ENCODE results near the gene TUBB4B.
"Not testable (repeated sequence)": the region's sequence is repeated elsewhere in the genome, so short reads cannot be mapped to it uniquely, and the experiment has no call there.

The TUBB4B gene

DNA sequence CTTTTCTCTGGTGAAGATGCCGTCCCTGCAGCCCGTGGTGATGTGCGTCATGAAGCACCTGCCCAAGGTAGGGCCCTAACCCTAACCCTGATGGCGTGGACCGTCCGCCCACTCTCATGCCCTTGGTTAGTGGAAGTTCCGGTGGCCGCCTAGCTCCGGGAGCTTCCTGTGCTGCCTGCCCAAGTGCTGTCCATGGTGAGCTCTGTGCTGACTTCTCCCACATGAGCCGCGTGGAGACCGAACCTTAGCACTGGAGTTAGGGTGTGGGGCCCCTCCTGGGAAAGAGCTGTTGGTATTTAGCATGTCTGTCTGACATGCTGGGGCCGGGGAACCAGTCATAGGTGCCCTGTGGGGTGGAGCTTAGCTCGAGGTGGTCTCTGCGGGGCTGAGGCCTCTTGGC lies 15.3 kb downstream of the TUBB4B start:
- Histone ChIP-seq H3K27me3 (ENCODE audit: control insufficient read depth, insufficient read depth, low read length) (no peaks in the 10 kb centered on the region), H3K27ac (ENCODE audit: low read length) (no peak overlapping the region), H3K4me3 (ENCODE audit: low read length) (no peak overlapping the region), H3K4me1 (ENCODE audit: control insufficient read depth, insufficient read depth, low read length) (peaks cover 4% of the 10 kb centered on the region), H3K36me3 (ENCODE audit: control insufficient read depth, insufficient read depth, low read length) (peaks cover 7% of the 10 kb centered on the region), H3K9me3 (ENCODE audit: control insufficient read depth, insufficient read depth, low read length) (no peaks in the 10 kb centered on the region)
- no CpG with 5 or more reads among the region's 15 CpGs for WGBS (ENCODE audit: insufficient coverage, insufficient read length)
- DNase-seq (ENCODE audit: low read depth, low spot score): no peak

DNA sequence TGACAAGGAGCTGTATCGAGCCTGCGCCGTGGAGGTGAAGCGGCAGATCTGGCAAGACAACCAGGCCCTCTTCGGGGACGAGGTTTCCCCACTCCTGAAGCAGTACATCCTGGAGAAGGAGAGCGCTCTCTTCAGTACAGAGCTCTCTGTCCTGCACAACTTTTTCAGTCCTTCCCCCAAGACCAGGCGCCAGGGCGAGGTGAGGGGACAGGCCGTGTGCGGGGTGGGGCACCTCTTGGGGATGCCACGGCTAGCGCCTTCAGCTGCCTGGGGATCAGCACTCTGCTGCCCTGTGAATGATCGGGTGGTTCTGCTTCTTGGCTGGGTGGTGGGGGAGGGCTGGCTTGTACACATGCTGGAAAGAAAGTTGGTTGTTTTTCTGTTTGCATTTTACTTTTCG lies 15.8 kb downstream of the TUBB4B start:
- H3K4me1 ChIP-seq (ENCODE audit: control insufficient read depth, insufficient read depth, low read length): peaks cover 4% of the 10 kb centered on the region
- peaks cover 7% of the 10 kb centered on the region for H3K36me3 ChIP-seq (ENCODE audit: control insufficient read depth, insufficient read depth, low read length)
- no peak overlapping the region for H3K4me3 ChIP-seq (ENCODE audit: low read length)
- no CpG with 5 or more reads among the region's 15 CpGs for WGBS (ENCODE audit: insufficient coverage, insufficient read length)
- no peak overlapping the region for H3K27ac ChIP-seq (ENCODE audit: low read length)
- DNase-seq (ENCODE audit: low read depth, low spot score): no peak
- no peaks in the 10 kb centered on the region for H3K27me3 ChIP-seq (ENCODE audit: control insufficient read depth, insufficient read depth, low read length)
- no peaks in the 10 kb centered on the region for H3K9me3 ChIP-seq (ENCODE audit: control insufficient read depth, insufficient read depth, low read length)

DNA sequence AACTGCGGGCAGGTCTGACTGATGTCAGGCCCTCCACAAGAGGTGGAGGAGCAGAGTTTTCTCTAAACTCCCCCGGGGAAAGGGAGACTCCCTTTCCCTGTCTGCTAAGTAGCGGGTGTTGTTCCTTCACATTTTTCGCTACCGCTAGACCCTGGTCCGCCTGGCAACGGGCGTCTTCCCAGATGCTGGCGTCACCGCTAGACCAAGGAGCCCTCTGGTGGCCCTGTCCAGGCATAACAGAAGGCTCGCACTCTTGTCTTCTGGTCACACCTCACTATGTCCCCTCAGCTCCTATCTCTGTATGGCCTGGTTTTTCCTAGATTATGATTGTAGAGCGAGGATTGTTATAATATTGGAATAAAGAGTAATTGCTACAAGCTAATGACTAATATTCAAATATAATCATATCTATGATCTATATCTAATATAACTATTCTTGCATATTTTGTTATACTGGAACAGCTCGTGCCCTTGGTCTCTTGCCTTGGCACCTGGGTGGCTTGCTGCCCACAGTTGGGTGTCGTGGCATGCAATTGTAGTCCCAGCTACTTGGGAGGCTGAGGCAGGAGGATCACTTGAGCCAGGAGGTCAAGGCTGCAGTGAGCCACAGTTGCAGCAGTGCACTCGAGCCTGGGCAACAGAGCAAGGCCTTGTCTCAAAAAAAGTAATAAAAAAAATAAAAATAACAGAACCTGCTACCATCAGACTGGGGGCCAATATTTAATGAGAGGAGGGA lies 21.3 kb downstream of the TUBB4B start:
- H3K27ac ChIP-seq (ENCODE audit: low read length); H3K27me3 ChIP-seq (ENCODE audit: control insufficient read depth, insufficient read depth, low read length); DNase-seq (ENCODE audit: low read depth, low spot score); H3K4me1 ChIP-seq (ENCODE audit: control insufficient read depth, insufficient read depth, low read length); H3K9me3 ChIP-seq (ENCODE audit: control insufficient read depth, insufficient read depth, low read length); H3K4me3 ChIP-seq (ENCODE audit: low read length): not testable (repeated sequence)
- H3K36me3 ChIP-seq (ENCODE audit: control insufficient read depth, insufficient read depth, low read length): peaks cover 26% of the 10 kb centered on the region
- WGBS (ENCODE audit: insufficient coverage, insufficient read length): no CpG with 5 or more reads among the region's 15 CpGs

DNA sequence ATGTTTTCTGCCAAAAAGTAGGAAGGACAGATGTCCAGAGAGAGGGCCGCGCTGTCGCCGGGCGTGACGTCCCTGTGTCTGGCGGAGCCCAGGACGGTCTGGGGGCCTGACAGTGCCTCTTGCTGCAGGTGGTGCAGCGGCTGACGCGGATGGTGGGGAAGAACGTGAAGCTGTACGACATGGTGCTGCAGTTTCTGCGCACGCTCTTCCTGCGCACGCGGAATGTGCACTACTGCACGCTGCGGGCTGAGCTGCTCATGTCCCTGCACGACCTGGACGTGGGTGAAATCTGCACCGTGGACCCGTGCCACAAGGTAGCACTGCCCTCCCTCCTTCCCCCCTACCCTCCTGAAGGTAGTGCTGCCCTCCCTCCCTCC lies 21.8 kb downstream of the TUBB4B start:
- no peak overlapping the region for H3K27ac ChIP-seq (ENCODE audit: low read length)

GRCh38 chr9:137263506-137263905 lies 22.4 kb downstream of the TUBB4B start:
- peaks cover 27% of the 10 kb centered on the region for H3K36me3 ChIP-seq (ENCODE audit: control insufficient read depth, insufficient read depth, low read length)
- no peaks in the 10 kb centered on the region; the same call in 1 of the 2 replicates for H3K4me1 ChIP-seq (ENCODE audit: control insufficient read depth, insufficient read depth, low read length)
- no peak for DNase-seq (ENCODE audit: low read depth, low spot score)
- no peaks in the 10 kb centered on the region for H3K27me3 ChIP-seq (ENCODE audit: control insufficient read depth, insufficient read depth, low read length)
- H3K9me3 ChIP-seq (ENCODE audit: control insufficient read depth, insufficient read depth, low read length): no peaks in the 10 kb centered on the region
- H3K4me3 ChIP-seq (ENCODE audit: low read length): no peak overlapping the region
- no CpG with 5 or more reads among the region's 10 CpGs for WGBS (ENCODE audit: insufficient coverage, insufficient read length)
- no peak overlapping the region for H3K27ac ChIP-seq (ENCODE audit: low read length)

More for the DNA sequence above, 21.8 kb downstream of the TUBB4B start:
- H3K9me3 ChIP-seq (ENCODE audit: control insufficient read depth, insufficient read depth, low read length): no peaks in the 10 kb centered on the region
- H3K27me3 ChIP-seq (ENCODE audit: control insufficient read depth, insufficient read depth, low read length): no peaks in the 10 kb centered on the region
- no peak overlapping the region for H3K4me3 ChIP-seq (ENCODE audit: low read length)
- no peak for DNase-seq (ENCODE audit: low read depth, low spot score)
- no CpG with 5 or more reads among the region's 24 CpGs for WGBS (ENCODE audit: insufficient coverage, insufficient read length)
- H3K36me3 ChIP-seq (ENCODE audit: control insufficient read depth, insufficient read depth, low read length): peaks cover 27% of the 10 kb centered on the region
- H3K4me1 ChIP-seq (ENCODE audit: control insufficient read depth, insufficient read depth, low read length): no peaks in the 10 kb centered on the region; the same call in 1 of the 2 replicates

GRCh38 chr9:137264067-137264466 lies 23.0 kb downstream of the TUBB4B start:
- no CpG with 5 or more reads among the region's 22 CpGs for WGBS (ENCODE audit: insufficient coverage, insufficient read length)
- H3K4me1 ChIP-seq (ENCODE audit: control insufficient read depth, insufficient read depth, low read length): no peaks in the 10 kb centered on the region; the same call in 1 of the 2 replicates
- H3K27ac ChIP-seq (ENCODE audit: low read length): no peak overlapping the region

DNA sequence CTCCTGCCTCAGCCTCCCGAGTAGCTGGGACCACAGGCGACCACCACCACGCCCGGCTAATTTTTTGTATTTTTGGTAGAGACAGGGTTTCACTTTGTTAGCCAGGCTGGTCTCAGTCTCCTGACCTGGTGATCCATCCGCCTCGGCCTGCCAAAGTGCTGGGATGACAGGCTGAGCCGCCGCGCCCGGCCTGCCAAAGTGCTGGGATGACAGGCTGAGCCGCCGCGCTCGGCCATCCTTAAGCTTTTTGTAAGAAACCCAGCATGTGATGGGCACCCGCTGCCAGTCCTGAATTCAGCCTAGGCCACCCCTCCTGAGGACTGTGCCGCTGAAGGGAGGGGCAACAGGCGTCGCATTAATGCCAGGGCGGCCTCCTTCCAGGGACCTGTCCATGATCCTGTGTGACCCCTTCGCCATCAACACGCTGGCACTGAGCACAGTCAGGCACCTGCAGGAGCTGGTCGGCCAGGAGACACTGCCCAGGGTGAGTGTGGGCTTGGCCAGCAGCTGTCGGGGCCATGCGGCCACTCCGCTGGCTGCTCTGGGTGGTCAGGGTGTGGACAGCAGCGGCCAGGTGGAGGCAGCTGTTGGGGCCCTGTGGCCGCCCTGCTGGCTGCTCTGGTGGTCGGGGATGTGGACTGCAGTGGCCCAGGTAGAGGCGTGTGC lies 24.5 kb downstream of the TUBB4B start:
- Histone ChIP-seq H3K4me1 (ENCODE audit: control insufficient read depth, insufficient read depth, low read length) (no peaks in the 10 kb centered on the region; the same call in 1 of the 2 replicates), H3K36me3 (ENCODE audit: control insufficient read depth, insufficient read depth, low read length) (peaks cover 33% of the 10 kb centered on the region), H3K9me3 (ENCODE audit: control insufficient read depth, insufficient read depth, low read length) (no peaks in the 10 kb centered on the region), H3K4me3 (ENCODE audit: low read length) (no peak overlapping the region), H3K27me3 (ENCODE audit: control insufficient read depth, insufficient read depth, low read length) (no peaks in the 10 kb centered on the region), H3K27ac (ENCODE audit: low read length) (no peak overlapping the region)
- DNase-seq (ENCODE audit: low read depth, low spot score): no peak
- no CpG with 5 or more reads among the region's 29 CpGs for WGBS (ENCODE audit: insufficient coverage, insufficient read length)

More at GRCh38 chr9:137264067-137264466, 23.0 kb downstream of the TUBB4B start:
- H3K36me3 ChIP-seq (ENCODE audit: control insufficient read depth, insufficient read depth, low read length): peaks cover 29% of the 10 kb centered on the region
- no peak for DNase-seq (ENCODE audit: low read depth, low spot score)
- H3K9me3 ChIP-seq (ENCODE audit: control insufficient read depth, insufficient read depth, low read length): no peaks in the 10 kb centered on the region
- no peaks in the 10 kb centered on the region for H3K27me3 ChIP-seq (ENCODE audit: control insufficient read depth, insufficient read depth, low read length)
- no peak overlapping the region for H3K4me3 ChIP-seq (ENCODE audit: low read length)

GRCh38 chr9:137266162-137266527 lies 25.1 kb downstream of the TUBB4B start:
- WGBS (ENCODE audit: insufficient coverage, insufficient read length): no CpG with 5 or more reads among the region's 15 CpGs

GRCh38 chr9:137266585-137267453 lies 25.7 kb downstream of the TUBB4B start:
- H3K36me3 ChIP-seq (ENCODE audit: control insufficient read depth, insufficient read depth, low read length): peaks cover 37% of the 10 kb centered on the region
- no CpG with 5 or more reads among the region's 34 CpGs for WGBS (ENCODE audit: insufficient coverage, insufficient read length)
- H3K4me3 ChIP-seq (ENCODE audit: low read length): no peak overlapping the region
- no peak overlapping the region for H3K27ac ChIP-seq (ENCODE audit: low read length)
- no peaks in the 10 kb centered on the region; the same call in 1 of the 2 replicates for H3K4me1 ChIP-seq (ENCODE audit: control insufficient read depth, insufficient read depth, low read length)
- no peaks in the 10 kb centered on the region for H3K27me3 ChIP-seq (ENCODE audit: control insufficient read depth, insufficient read depth, low read length)
- H3K9me3 ChIP-seq (ENCODE audit: control insufficient read depth, insufficient read depth, low read length): no peaks in the 10 kb centered on the region
- no peak for DNase-seq (ENCODE audit: low read depth, low spot score)

More at GRCh38 chr9:137266162-137266527, 25.1 kb downstream of the TUBB4B start:
- DNase-seq (ENCODE audit: low read depth, low spot score): no peak
- H3K27ac ChIP-seq (ENCODE audit: low read length): no peak overlapping the region
- no peaks in the 10 kb centered on the region; the same call in 1 of the 2 replicates for H3K4me1 ChIP-seq (ENCODE audit: control insufficient read depth, insufficient read depth, low read length)
- no peaks in the 10 kb centered on the region for H3K27me3 ChIP-seq (ENCODE audit: control insufficient read depth, insufficient read depth, low read length)
- H3K36me3 ChIP-seq (ENCODE audit: control insufficient read depth, insufficient read depth, low read length): peaks cover 37% of the 10 kb centered on the region
- no peaks in the 10 kb centered on the region for H3K9me3 ChIP-seq (ENCODE audit: control insufficient read depth, insufficient read depth, low read length)
- H3K4me3 ChIP-seq (ENCODE audit: low read length): no peak overlapping the region

DNA sequence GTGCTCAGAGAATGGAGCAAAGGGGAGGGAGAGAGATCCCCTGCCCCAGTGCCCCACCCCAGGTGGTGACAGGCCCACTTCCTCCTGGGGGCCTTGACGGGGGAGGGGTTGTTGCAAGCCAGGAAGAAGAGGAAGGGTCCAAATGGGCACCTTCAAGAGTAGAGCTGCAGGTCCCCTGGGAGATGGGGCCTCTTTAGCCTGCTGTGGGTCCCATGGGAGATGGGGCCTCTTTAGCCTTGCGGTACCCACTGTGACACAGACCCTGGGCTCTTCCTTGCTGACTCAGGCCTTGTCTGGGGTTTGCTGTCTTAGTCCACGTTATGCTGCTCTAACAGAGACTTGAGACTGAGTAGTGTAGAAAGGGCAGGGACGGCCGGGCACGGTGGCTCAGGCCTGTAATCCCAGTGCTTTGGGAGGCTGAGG lies 26.9 kb downstream of the TUBB4B start:
- no peak for DNase-seq (ENCODE audit: low read depth, low spot score)
- H3K4me1 ChIP-seq (ENCODE audit: control insufficient read depth, insufficient read depth, low read length): no peaks in the 10 kb centered on the region; the same call in 1 of the 2 replicates
- peaks cover 43% of the 10 kb centered on the region for H3K36me3 ChIP-seq (ENCODE audit: control insufficient read depth, insufficient read depth, low read length)
- H3K27ac ChIP-seq (ENCODE audit: low read length): no peak overlapping the region
- no CpG with 5 or more reads among the region's 6 CpGs for WGBS (ENCODE audit: insufficient coverage, insufficient read length)
- H3K4me3 ChIP-seq (ENCODE audit: low read length): no peak overlapping the region
- no peaks in the 10 kb centered on the region for H3K27me3 ChIP-seq (ENCODE audit: control insufficient read depth, insufficient read depth, low read length)
- no peaks in the 10 kb centered on the region for H3K9me3 ChIP-seq (ENCODE audit: control insufficient read depth, insufficient read depth, low read length)
